ENCODE results near the gene DSTN.

The DSTN gene

GRCh38 chr20:17648315-17648646 lies 78.4 kb downstream of the DSTN start:
- Histone ChIP-seq H3K4me1 (ENCODE audit: control insufficient read depth, insufficient read depth, low read length) (0 out of 2 replicates have a peak, but pooled peaks cover 6% of the 10 kb centered on the region), H3K9me3 (ENCODE audit: control insufficient read depth, insufficient read depth, low read length) (no peaks in the 10 kb centered on the region), H3K27me3 (ENCODE audit: control insufficient read depth, insufficient read depth, low read length) (no peaks in the 10 kb centered on the region), H3K27ac (ENCODE audit: low read depth, low read length) (no peak overlapping the region), H3K9ac (ENCODE audit: low read depth, low read length) (no peak overlapping the region), H3K36me3 (ENCODE audit: control insufficient read depth, insufficient read depth, low read length) (peaks cover 8% of the 10 kb centered on the region), H3K4me3 (ENCODE audit: low read depth, low read length) (no peak overlapping the region)

DNA sequence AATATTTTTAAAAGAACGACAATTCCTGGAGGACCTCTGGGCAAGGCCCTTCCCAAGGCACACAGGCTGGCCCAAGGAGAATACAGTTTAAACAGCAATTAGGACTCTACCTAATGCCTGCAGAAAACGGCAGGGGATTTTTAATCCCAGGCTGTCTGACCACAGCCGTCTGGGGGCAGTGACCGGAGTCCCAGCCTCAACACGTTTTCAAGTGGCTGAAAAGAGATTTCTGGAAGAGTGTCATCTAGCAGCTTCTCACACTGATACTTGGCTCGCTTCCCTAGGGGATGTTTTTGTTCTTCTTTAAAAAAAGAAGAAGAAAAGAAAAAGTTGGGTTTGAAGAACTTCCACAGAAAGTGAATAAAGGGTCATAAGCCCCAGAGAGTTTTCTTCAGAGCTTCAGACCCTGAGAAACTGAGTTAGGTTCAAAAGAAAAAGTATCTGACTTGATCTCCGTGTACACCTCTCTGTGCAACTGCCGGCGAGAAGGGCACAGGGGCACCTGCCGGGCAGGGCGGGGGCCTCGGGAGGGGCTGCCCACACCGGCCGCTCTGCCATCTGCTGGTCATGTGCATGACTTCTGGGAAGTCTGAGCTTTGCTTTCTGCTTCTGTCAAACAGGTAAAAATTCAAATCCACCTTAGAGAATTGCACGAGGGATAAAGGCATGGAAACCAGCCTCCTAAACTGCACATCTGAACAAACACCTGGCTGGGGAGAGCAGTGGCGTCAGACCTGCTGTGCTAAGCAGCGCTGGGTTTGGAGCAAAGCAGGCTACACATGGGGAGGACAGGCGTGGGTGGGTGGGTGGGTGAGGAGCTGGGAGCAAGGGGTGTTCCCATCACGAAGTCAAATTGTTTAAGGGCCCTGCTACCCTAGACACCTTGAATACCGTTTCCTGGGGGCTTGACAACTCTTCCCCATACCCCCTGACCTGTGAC lies 79.2 kb downstream of the DSTN start:
- H3K27me3 ChIP-seq (ENCODE audit: control insufficient read depth, insufficient read depth, low read length), result no peaks in the 10 kb centered on the region

GRCh38 chr20:17650301-17651128 lies 80.6 kb downstream of the DSTN start:
- H3K36me3 ChIP-seq (ENCODE audit: control insufficient read depth, insufficient read depth, low read length), result peaks cover 17% of the 10 kb centered on the region
- no peaks in the 10 kb centered on the region for H3K9me3 ChIP-seq (ENCODE audit: control insufficient read depth, insufficient read depth, low read length)
- no peaks in the 10 kb centered on the region for H3K27me3 ChIP-seq (ENCODE audit: control insufficient read depth, insufficient read depth, low read length)
- peaks cover 16% of the 10 kb centered on the region for H3K4me1 ChIP-seq (ENCODE audit: control insufficient read depth, insufficient read depth, low read length)
- no peak overlapping the region for H3K4me3 ChIP-seq (ENCODE audit: low read depth, low read length)
- no peak overlapping the region for H3K27ac ChIP-seq (ENCODE audit: low read depth, low read length)
- no peak overlapping the region for H3K9ac ChIP-seq (ENCODE audit: low read depth, low read length)

More for the DNA sequence above, 79.2 kb downstream of the DSTN start:
- Histone ChIP-seq H3K9me3 (ENCODE audit: control insufficient read depth, insufficient read depth, low read length) (no peaks in the 10 kb centered on the region), H3K27ac (ENCODE audit: low read depth, low read length) (peak overlapping the region; percentile 14), H3K9ac (ENCODE audit: low read depth, low read length) (no peak overlapping the region), H3K4me3 (ENCODE audit: low read depth, low read length) (no peak overlapping the region), H3K36me3 (ENCODE audit: control insufficient read depth, insufficient read depth, low read length) (peaks cover 11% of the 10 kb centered on the region), H3K4me1 (ENCODE audit: control insufficient read depth, insufficient read depth, low read length) (0 out of 2 replicates have a peak, but pooled peaks cover 6% of the 10 kb centered on the region)

- H3K36me3 ChIP-seq (ENCODE audit: control insufficient read depth, insufficient read depth, low read length), result peaks cover 19% of the 10 kb centered on the region
- no peak overlapping the region for H3K4me3 ChIP-seq (ENCODE audit: low read depth, low read length)
- no peaks in the 10 kb centered on the region for H3K9me3 ChIP-seq (ENCODE audit: control insufficient read depth, insufficient read depth, low read length)
- no peaks in the 10 kb centered on the region for H3K27me3 ChIP-seq (ENCODE audit: control insufficient read depth, insufficient read depth, low read length)
- H3K27ac ChIP-seq (ENCODE audit: low read depth, low read length), result no peak overlapping the region
- H3K4me1 ChIP-seq (ENCODE audit: control insufficient read depth, insufficient read depth, low read length), result peaks cover 24% of the 10 kb centered on the region
- H3K9ac ChIP-seq (ENCODE audit: low read depth, low read length), result no peak overlapping the region
Observed at GRCh38 chr20:17651129-17651759, 81.4 kb downstream of the DSTN start.

DNA sequence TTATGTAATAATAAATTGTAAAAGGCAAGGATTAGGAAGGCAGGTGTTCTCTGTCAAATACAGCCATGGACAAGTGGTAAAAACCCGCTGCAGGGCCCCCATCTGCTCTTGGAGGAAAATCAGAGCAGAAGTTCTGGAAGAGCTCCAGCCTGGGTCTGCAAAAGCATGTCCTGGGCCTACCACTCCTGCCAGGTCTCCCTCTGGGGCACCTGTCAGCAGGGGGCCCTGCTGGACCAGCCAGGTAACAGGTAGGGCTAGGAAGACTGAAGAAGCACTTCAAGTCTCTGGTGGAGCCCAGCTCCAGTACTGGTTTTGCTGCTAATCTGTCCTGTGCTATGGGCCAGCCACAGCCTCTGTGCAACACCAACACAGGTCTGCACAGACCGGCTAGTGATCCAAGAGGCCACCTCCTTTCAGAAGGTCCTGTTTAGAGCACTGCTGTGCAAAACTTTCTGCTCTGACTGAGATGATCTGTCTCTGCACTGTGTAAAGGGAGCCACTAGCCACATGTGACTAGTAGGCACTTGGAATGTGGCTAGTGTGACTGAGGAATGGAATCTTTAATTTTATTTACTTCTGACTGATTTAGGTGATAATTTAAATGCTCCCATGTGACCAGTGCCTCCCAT lies 82.0 kb downstream of the DSTN start:
- Histone ChIP-seq H3K4me3 (ENCODE audit: low read depth, low read length) (no peak overlapping the region), H3K27me3 (ENCODE audit: control insufficient read depth, insufficient read depth, low read length) (no peaks in the 10 kb centered on the region), H3K36me3 (ENCODE audit: control insufficient read depth, insufficient read depth, low read length) (peaks cover 20% of the 10 kb centered on the region), H3K9me3 (ENCODE audit: control insufficient read depth, insufficient read depth, low read length) (no peaks in the 10 kb centered on the region), H3K27ac (ENCODE audit: low read depth, low read length) (no peak overlapping the region), H3K4me1 (ENCODE audit: control insufficient read depth, insufficient read depth, low read length) (peaks cover 26% of the 10 kb centered on the region), H3K9ac (ENCODE audit: low read depth, low read length) (no peak overlapping the region)

- Histone ChIP-seq H3K27me3 (ENCODE audit: control insufficient read depth, insufficient read depth, low read length) (no peaks in the 10 kb centered on the region), H3K4me3 (ENCODE audit: low read depth, low read length) (no peak overlapping the region), H3K9ac (ENCODE audit: low read depth, low read length) (no peak overlapping the region), H3K27ac (ENCODE audit: low read depth, low read length) (no peak overlapping the region), H3K36me3 (ENCODE audit: control insufficient read depth, insufficient read depth, low read length) (peaks cover 20% of the 10 kb centered on the region), H3K4me1 (ENCODE audit: control insufficient read depth, insufficient read depth, low read length) (peaks cover 26% of the 10 kb centered on the region), H3K9me3 (ENCODE audit: control insufficient read depth, insufficient read depth, low read length) (no peaks in the 10 kb centered on the region)
Observed at GRCh38 chr20:17652411-17652810, 82.5 kb downstream of the DSTN start.

DNA sequence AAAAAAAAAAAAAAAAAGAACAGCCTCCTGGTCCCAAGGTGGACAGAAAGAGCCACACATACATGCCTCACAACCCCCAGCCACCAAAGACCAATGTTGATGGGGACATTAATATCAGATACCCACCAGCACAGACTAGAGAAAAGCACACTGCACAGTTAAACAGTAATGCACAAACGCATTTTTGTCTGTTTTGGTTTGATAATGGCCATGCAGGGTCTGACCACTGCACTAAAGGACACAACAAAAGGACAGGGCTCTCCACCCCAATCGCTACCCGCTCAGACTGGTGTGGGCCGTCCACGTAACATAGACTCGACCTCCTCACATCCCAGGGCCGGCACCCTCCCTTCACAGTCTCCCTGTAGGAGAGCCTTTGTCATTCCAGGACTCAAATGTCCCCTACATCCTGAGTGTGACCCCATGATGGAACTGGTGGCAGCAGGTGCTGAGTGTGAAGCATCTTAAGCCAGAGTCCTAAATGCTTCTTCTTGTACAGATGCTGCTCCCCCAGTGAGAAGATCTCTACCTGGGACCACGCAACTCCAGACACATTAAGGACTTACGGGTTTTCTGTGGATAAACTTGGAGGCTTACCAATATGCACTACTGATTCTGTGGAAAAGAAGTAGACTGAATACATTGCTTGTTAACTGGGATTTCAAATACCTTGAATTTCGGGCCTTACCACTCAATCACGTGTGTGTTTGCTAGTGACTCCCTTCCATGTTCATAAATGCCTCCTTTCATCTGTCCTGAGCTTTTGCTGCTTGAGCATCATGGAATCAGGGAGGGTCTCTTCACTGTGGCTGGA lies 84.2 kb downstream of the DSTN start:
- Histone ChIP-seq H3K27ac (ENCODE audit: low read depth, low read length) (no peak overlapping the region), H3K4me3 (ENCODE audit: low read depth, low read length) (no peak overlapping the region), H3K4me1 (ENCODE audit: control insufficient read depth, insufficient read depth, low read length) (peaks cover 26% of the 10 kb centered on the region), H3K9ac (ENCODE audit: low read depth, low read length) (no peak overlapping the region), H3K9me3 (ENCODE audit: control insufficient read depth, insufficient read depth, low read length) (no peaks in the 10 kb centered on the region), H3K27me3 (ENCODE audit: control insufficient read depth, insufficient read depth, low read length) (no peaks in the 10 kb centered on the region), H3K36me3 (ENCODE audit: control insufficient read depth, insufficient read depth, low read length) (peaks cover 28% of the 10 kb centered on the region)

GRCh38 chr20:17654649-17655285 lies 84.9 kb downstream of the DSTN start:
- Histone ChIP-seq H3K4me3 (ENCODE audit: low read depth, low read length) (no peak overlapping the region), H3K36me3 (ENCODE audit: control insufficient read depth, insufficient read depth, low read length) (peaks cover 29% of the 10 kb centered on the region), H3K27me3 (ENCODE audit: control insufficient read depth, insufficient read depth, low read length) (no peaks in the 10 kb centered on the region), H3K27ac (ENCODE audit: low read depth, low read length) (peak overlapping the region; percentile 82), H3K9ac (ENCODE audit: low read depth, low read length) (no peak overlapping the region), H3K4me1 (ENCODE audit: control insufficient read depth, insufficient read depth, low read length) (peaks cover 26% of the 10 kb centered on the region), H3K9me3 (ENCODE audit: control insufficient read depth, insufficient read depth, low read length) (no peaks in the 10 kb centered on the region)

DNA sequence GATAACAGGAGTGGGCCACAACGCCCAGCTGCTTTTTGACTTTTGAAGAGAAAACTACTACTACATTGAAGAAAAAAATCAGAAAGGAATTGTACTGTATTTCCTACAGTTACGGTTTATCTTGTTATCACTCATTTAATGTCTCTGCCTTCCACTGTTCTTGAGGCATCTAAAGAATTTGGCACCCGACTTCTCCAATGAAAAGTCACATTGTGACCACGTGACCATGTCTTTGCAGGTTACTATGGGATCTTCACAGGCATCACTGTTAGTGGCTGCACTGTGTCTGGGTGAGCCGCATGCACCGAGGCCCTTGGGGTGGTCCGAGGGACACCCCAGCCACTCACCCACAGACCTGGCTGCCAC lies 85.4 kb downstream of the DSTN start:
- Histone ChIP-seq H3K4me1 (ENCODE audit: control insufficient read depth, insufficient read depth, low read length) (peaks cover 26% of the 10 kb centered on the region), H3K4me3 (ENCODE audit: low read depth, low read length) (no peak overlapping the region), H3K27ac (ENCODE audit: low read depth, low read length) (peak overlapping the region; percentile 82), H3K9ac (ENCODE audit: low read depth, low read length) (no peak overlapping the region), H3K9me3 (ENCODE audit: control insufficient read depth, insufficient read depth, low read length) (no peaks in the 10 kb centered on the region), H3K27me3 (ENCODE audit: control insufficient read depth, insufficient read depth, low read length) (no peaks in the 10 kb centered on the region), H3K36me3 (ENCODE audit: control insufficient read depth, insufficient read depth, low read length) (peaks cover 33% of the 10 kb centered on the region)

Data from HUES48 (cell line).